Measurements from ENCODE around the gene MAP1S. TPM values are rescaled to one million over a fixed set of nuclear protein-coding genes. Genes with fewer than 3 reads are reported as not detected.
A peak's percentile ranks its signal among the peaks of the same experiment; 100 is the strongest.

Gene MAP1S
- total RNA-seq, 1 donor from 2014 or later: 8.9 TPM

DNA sequence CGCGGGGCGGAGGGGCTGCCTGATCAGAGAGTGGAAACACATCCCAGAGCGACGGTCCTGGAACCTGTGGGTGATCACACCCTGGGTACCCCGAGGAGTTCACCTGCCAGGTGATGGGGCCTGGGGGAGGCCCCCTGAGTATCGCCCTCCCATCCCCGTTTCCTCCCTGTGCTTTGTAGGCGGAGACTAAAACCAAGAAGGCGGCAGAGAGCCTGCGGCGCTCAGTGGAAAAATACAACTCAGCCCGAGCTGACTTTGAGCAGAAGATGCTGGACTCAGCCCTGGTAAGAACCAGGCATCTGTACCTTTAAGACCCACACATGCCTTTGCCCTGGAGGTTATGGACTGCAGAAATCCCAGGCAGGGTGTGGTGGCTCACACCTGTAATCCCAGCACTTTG, 51.3 kb downstream of the MAP1S start:
- Histone ChIP-seq H4K20me1 (ENCODE audit: low read depth) (no peaks in the 10 kb centered on the region), H3K36me3 (no peaks in the 10 kb centered on the region), H3K27me3 (no peaks in the 10 kb centered on the region), H3K9ac (no peak overlapping the region), H3F3A (ENCODE audit: low read depth) (no peaks in the 10 kb centered on the region), H3K4me2 (no peak overlapping the region), H3K27ac (no peak overlapping the region), H3K4me3 (no peak overlapping the region), H2AFZ (replicated peaks) (no peak overlapping the region), H3K9me3 (ENCODE audit: low read depth) (no peaks in the 10 kb centered on the region), H3K4me1 (no peaks in the 10 kb centered on the region), H3K79me2 (ENCODE audit: low read depth) (no peaks in the 10 kb centered on the region)
- H3K27me3 Mint-ChIP-seq (ENCODE audit: insufficient read depth, low read depth): peaks cover 6% of the 10 kb centered on the region
- peaks cover 14% of the 10 kb centered on the region for H3K36me3 Mint-ChIP-seq
- H3K4me1 Mint-ChIP-seq: peaks cover 5% of the 10 kb centered on the region
- H3K27ac Mint-ChIP-seq: no peak overlapping the region
- H3K9me3 Mint-ChIP-seq: no peaks in the 10 kb centered on the region
- DNase-seq (ENCODE audit: low spot score): no peak
- no peak overlapping the region for H3K4me3 Mint-ChIP-seq
- no peak for TF ChIP-seq EZH2 (IDR thresholded peaks at IDR 0.05)
- no peak for TF ChIP-seq EZH2phosphoT487 (IDR thresholded peaks at IDR 0.05)
- TF ChIP-seq, protein P1, sequence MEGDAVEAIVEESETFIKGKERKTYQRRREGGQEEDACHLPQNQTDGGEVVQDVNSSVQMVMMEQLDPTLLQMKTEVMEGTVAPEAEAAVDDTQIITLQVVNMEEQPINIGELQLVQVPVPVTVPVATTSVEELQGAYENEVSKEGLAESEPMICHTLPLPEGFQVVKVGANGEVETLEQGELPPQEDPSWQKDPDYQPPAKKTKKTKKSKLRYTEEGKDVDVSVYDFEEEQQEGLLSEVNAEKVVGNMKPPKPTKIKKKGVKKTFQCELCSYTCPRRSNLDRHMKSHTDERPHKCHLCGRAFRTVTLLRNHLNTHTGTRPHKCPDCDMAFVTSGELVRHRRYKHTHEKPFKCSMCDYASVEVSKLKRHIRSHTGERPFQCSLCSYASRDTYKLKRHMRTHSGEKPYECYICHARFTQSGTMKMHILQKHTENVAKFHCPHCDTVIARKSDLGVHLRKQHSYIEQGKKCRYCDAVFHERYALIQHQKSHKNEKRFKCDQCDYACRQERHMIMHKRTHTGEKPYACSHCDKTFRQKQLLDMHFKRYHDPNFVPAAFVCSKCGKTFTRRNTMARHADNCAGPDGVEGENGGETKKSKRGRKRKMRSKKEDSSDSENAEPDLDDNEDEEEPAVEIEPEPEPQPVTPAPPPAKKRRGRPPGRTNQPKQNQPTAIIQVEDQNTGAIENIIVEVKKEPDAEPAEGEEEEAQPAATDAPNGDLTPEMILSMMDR (IDR thresholded peaks at IDR 0.05): no peak

DNA sequence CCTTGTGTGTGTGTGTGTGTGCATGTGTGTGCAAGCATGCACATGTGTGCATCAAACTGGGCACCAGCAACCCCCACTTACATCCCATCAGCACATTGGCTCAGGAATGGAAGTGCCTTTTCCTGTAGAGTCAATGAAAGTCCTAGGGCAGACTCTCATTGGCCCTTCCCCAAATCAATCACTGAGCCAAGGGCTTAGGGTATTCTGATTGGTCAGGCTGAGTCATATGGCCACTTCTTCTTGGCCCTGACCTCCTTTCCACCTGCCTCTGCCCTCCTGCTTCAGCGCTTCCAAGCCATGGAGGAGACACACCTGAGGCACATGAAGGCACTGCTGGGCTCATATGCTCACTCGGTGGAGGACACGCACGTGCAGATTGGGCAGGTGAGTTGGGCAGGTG, 52.9 kb downstream of the MAP1S start:
- no peak for DNase-seq (ENCODE audit: low spot score)
- Histone ChIP-seq H3K36me3 (no peaks in the 10 kb centered on the region), H3K4me3 (no peak overlapping the region), H3K79me2 (ENCODE audit: low read depth) (no peaks in the 10 kb centered on the region), H3K9ac (no peak overlapping the region), H3K4me1 (no peaks in the 10 kb centered on the region), H2AFZ (replicated peaks) (no peak overlapping the region), H3F3A (ENCODE audit: low read depth) (no peaks in the 10 kb centered on the region), H4K20me1 (ENCODE audit: low read depth) (no peaks in the 10 kb centered on the region), H3K27ac (no peak overlapping the region), H3K27me3 (no peaks in the 10 kb centered on the region), H3K4me2 (no peak overlapping the region), H3K9me3 (ENCODE audit: low read depth) (no peaks in the 10 kb centered on the region)
- H3K4me3 Mint-ChIP-seq: no peak overlapping the region
- H3K36me3 Mint-ChIP-seq: peaks cover 10% of the 10 kb centered on the region
- no peaks in the 10 kb centered on the region for H3K4me1 Mint-ChIP-seq
- H3K9me3 Mint-ChIP-seq: no peaks in the 10 kb centered on the region
- peaks cover 6% of the 10 kb centered on the region for H3K27me3 Mint-ChIP-seq (ENCODE audit: insufficient read depth, low read depth)
- no peak for TF ChIP-seq EZH2phosphoT487 (IDR thresholded peaks at IDR 0.05)
- TF ChIP-seq EZH2 (IDR thresholded peaks at IDR 0.05): no peak
- TF ChIP-seq, protein P1 (IDR thresholded peaks at IDR 0.05): no peak
- H3K27ac Mint-ChIP-seq: no peak overlapping the region

DNA sequence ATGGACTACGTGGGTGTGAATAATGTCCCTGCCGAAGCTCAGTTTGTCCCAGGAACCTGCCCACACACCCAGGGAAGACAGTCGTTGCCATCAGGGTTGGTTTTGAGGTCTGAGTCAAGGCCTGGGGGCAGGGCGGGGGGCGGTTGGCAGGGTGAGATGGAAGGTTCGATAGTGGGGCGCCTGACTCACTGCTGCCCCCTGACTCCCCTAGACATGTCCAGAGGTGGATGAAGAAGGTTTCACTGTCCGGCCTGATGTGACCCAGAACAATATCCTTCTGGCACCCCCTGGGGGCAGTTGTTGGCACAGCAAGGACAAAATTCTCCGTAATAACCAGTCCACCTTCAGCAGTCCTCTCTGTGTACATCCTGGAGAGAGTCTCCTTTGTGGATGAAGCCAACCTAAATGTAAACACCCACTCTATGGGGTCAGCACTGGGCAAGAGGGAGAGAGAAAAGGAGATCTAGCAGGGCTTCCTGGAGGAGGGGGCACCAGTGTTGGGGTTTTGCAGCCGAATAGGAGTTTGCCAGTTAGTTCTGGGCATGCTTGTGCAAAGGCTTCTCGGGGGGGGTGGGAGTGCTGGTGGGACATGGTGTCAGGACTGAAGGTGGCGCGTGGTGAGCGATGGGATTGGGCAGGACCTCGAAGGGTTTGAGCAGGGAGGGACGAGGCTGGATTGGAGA, 56.1 kb downstream of the MAP1S start:
- peak; percentile 82 for DNase-seq (ENCODE audit: low spot score)
- no peak for TF ChIP-seq EZH2phosphoT487 (IDR thresholded peaks at IDR 0.05)
- TF ChIP-seq, protein P1 (IDR thresholded peaks at IDR 0.05): peak; percentile 84
- TF ChIP-seq EZH2 (IDR thresholded peaks at IDR 0.05): no peak
- Histone ChIP-seq H3K9me3 (ENCODE audit: low read depth) (no peaks in the 10 kb centered on the region), H3F3A (ENCODE audit: low read depth) (peaks cover 7% of the 10 kb centered on the region), H3K27me3 (no peaks in the 10 kb centered on the region), H4K20me1 (ENCODE audit: low read depth) (no peaks in the 10 kb centered on the region), H3K36me3 (no peaks in the 10 kb centered on the region), H3K4me1 (peaks cover 5% of the 10 kb centered on the region), H3K4me3 (no peak overlapping the region), H3K4me2 (no peak overlapping the region), H3K9ac (no peak overlapping the region), H3K27ac (no peak overlapping the region), H3K79me2 (ENCODE audit: low read depth) (no peaks in the 10 kb centered on the region), H2AFZ (replicated peaks) (no peak overlapping the region)
- H3K4me3 Mint-ChIP-seq: no peak overlapping the region
- H3K27me3 Mint-ChIP-seq (ENCODE audit: insufficient read depth, low read depth): peaks cover 10% of the 10 kb centered on the region
- H3K36me3 Mint-ChIP-seq: peaks cover 8% of the 10 kb centered on the region
- H3K27ac Mint-ChIP-seq: no peak overlapping the region
- H3K9me3 Mint-ChIP-seq: no peaks in the 10 kb centered on the region
- H3K4me1 Mint-ChIP-seq: peaks cover 18% of the 10 kb centered on the region
